GM18873 (cell line): Measurements from ENCODE around the gene CNTNAP5.

Experiments
- ATAC-seq: cut with Tn5 transposase; IDR thresholded peaks from one replicate; pipeline ENCODE4 v1.9.1; 2021; ENCODE audit warnings: mild to moderate bottlenecking, moderate library complexity, moderate number of reproducible peaks; ENCODE audit not compliant: unreplicated experiment, low FRiP score

The CNTNAP5 gene

DNA sequence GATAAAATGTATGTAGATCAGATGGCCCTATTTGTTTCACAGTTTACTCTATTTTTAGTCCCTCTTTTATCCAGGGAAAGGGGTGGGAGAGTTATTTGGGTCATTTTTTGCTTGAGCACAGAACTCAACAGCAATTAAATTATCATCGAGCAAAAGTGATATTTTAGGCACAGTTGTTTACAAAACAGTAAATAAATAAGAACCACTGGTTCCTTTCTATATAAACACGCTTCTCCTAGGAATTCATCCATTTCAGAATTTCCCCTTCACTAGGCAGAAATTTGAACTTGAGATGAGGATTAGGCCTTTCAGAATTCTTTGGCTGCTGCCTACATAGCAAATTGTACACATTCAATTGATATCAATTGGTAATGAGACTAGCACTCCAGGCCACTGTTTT is 812.4 kb downstream of the CNTNAP5 start:
- no peak for ATAC-seq

- ATAC-seq: no peak
Observed at GRCh38 chr2:124838406-124838805, 813.3 kb downstream of the CNTNAP5 start.

DNA sequence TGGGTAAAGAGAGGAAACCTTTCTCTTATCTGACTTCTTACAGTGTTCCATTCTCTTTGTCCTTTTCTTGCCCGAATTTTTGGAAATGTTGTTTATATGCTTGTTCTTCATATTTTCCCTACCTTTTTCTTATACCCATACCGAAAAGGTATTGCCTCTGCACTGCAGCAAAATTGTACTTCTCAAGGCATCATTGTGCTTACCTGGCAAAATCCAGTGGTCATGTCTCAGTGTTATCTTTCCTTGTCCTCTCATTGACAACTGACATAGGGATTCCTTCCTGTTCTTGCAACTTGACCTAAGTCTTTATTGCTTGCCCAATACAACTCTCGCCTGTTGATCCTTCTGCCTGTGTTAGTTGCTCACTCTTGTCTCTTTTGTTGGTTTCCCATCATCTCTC is 842.2 kb downstream of the CNTNAP5 start:
- no peak for ATAC-seq

GRCh38 chr2:124874219-124874618 is 849.1 kb downstream of the CNTNAP5 start:
- ATAC-seq: no peak

GRCh38 chr2:124874676-124875075 is 849.6 kb downstream of the CNTNAP5 start:
- no peak for ATAC-seq

DNA sequence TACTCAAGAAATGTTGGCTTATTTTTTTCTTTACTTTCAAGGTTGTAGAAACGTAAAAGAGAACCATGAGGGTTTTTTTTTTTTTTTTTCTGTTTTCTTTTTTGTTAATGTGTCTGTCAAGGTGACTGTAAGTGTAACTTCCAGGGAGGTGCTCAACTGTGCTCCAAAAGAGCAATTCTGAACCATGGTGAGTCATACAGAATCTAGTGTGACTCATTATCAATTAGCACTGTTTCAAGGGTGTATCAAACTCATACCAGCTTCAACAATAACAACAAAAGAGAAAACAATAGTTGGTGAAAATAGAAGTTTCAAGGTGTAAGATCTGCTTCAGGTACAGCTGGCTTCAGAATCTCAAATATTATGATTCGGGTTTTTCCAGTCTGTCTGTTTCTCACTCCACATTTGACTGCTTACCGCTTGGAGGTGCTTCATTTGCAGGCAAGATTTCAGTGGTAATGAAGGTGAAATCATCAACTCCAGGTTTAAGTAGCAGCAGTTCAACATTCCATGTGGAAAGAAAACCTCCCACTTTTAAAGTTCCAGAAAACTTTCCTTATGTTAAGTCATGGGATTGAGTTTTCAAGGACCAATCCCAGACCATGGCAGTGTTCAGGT is 850.6 kb downstream of the CNTNAP5 start:
- no peak for ATAC-seq

- no peak for ATAC-seq
Observed at GRCh38 chr2:124877141-124877577, 852.1 kb downstream of the CNTNAP5 start.

DNA sequence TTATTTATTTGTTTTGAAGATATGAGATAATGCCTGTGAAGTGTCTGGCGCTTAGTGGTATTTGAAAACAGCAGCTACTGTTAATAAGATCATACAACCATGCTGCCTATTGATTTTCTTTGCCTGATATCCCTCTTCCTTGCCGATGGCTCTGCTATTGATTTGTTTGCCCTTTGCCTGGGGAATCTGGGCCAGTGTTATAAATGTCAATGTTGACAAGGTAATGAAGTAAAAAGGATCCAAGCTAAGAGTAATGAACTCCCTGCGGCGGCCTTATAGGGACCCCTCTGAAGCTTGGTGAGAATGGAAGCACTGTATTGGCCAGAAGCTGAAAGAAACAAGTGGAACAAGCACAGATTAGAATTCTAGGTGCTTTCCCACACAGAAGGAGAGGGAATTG is 854.6 kb downstream of the CNTNAP5 start:
- ATAC-seq: no peak

DNA sequence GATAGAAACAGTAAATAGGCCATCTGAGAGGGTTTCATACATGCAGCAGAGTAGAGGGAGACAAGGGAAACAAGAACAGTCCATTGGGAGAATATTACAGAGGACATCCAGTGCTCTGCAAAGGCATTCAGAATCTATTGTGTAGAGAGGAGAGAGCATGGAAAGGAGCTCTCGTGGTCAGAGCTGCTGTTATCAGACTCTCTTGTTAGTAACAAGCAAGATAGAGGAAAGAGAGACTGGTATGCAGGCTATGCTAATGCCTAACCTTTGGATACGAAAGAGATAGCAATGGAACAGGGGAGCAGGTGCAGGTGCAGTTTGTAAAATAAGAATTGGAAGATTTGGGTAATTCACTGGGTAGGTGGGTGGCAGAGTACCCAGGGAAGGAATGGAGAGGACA is 855.9 kb downstream of the CNTNAP5 start:
- ATAC-seq: no peak

DNA sequence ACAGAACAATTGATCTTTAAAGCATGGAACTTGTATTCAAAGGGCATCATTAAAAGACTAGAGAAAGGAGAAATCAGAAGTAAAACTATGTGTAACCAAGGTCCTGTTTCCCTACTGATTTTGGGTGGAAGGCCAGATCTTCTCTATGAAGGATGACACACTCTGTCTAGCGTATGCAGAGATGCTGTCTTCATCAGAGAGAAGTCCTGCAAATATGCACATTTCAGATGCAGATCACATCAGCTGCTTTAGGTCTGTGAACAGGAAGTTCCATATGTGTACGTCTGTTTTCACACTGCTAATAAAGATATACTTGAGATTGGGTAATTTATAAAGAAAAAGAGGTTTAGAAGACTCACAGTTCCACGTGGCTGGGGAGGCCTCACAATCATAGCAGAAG is 857.3 kb downstream of the CNTNAP5 start:
- ATAC-seq: no peak

- no peak for ATAC-seq
Observed at GRCh38 chr2:124883595-124883994, 858.5 kb downstream of the CNTNAP5 start.

GRCh38 chr2:124884315-124884714 is 859.2 kb downstream of the CNTNAP5 start:
- no peak for ATAC-seq

GRCh38 chr2:124886216-124886615 is 861.1 kb downstream of the CNTNAP5 start:
- ATAC-seq: no peak

- ATAC-seq: no peak
Observed at GRCh38 chr2:124887466-124887865, 862.4 kb downstream of the CNTNAP5 start.

GRCh38 chr2:124888431-124888830 is 863.3 kb downstream of the CNTNAP5 start:
- ATAC-seq: no peak

DNA sequence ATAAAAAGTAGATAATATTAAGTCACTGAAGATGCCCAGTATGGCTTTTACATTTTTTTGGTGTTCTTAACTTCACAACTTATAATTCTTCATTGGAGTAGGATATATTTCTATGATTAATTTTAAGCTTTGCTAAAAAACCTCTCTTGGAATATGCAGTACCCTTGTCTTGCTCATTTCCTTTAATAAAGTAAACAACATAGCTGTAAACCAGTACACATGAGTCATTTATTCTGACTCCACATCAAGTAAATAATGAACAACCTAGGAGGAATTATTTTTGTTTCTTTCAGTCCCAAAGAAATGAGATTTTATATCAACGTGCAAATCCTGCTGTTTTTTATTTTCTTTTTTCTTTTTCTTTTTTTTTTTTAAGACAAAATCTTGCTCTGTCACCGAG is 869.1 kb downstream of the CNTNAP5 start:
- ATAC-seq: no peak

GRCh38 chr2:124898827-124899226 is 873.7 kb downstream of the CNTNAP5 start:
- ATAC-seq: no peak

DNA sequence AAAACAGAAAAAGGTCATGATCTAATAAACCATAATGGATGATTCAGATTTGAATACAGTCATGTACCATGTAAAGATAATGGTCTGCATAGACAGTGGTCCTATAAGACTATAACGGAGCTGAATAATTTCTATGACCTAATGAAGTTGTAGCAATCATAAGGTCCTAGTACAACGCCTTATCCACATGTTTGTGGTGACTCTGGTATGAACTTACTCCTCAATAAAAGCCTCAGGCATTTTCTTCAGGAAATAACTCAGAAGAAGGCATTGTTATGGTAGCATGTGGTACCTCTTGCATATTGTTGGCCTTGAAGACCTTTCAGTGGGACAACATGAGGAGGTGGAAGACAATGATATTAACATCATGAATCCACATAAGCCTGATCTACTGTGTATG is 883.3 kb downstream of the CNTNAP5 start:
- ATAC-seq: no peak

DNA sequence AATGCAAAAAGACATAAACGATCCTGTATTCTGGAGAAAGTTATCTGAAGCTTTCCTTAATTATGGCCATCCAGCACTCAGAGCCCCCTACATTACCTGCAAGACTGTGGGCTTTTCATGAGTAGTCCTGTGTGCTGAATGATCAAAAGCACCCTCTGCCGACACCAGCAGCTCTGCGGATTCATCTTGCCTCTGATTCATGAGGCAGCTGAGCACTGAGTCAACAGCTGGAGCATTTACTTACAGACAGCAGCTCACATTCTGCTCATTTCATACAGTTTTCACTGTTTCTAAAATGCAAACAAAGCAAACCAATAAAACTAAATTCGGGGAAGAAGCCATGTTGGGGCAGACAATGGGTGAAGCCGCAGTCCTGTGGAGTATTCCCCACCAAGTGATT is 886.5 kb downstream of the CNTNAP5 start:
- no peak for ATAC-seq

- ATAC-seq: no peak
Observed at GRCh38 chr2:124913868-124914267, 888.8 kb downstream of the CNTNAP5 start.

DNA sequence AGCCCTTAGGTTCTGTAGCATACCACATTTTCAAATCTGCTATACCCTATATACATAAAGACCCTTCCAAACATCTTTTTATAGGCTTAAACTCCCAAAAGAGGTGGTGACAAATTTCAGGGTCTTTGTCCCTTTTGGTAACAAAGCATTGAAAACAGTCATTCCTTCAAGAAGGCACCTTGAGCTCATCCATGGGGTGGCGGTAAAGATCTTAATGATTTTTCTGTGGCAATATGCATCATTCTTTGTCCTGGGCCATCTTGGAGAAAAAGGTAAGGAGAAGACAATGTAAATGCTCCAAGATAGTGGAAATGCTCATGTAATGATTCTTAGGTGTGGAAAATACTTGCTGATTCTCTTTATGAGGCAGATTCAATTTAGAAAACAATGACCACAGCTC is 890.5 kb downstream of the CNTNAP5 start:
- ATAC-seq: no peak

DNA sequence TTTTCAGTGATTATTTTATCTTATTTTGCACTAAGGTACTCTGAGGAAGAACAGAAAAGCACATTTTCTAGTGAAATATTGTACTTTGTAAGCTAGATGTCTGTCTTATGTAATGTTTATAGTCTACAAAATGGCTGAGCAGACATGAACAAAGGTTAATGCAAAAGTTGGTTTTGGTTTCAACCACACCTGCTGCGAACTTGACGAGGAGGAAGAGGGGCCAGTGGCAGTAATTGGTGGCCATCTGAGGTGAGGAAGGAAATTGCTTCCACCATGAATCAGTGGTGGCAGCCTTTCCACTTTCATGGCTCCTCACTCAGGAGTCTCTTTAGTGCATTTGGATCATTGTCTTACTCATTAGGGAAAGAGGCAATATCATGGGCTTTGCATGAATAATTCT is 894.2 kb downstream of the CNTNAP5 start:
- no peak for ATAC-seq

GRCh38 chr2:124920448-124920847 is 895.4 kb downstream of the CNTNAP5 start:
- no peak for ATAC-seq
